ENCODE measurements around the gene PEX3.
"Not testable (repeated sequence)": the region's sequence is repeated elsewhere in the genome, so short reads cannot be mapped to it uniquely, and the experiment has no call there.

The PEX3 gene

GRCh38 chr6:143441680-143442545 lies 8.7 kb upstream of the PEX3 start:
- peak; percentile 40 for DNase-seq (ENCODE audit: low read depth, low spot score)
- CTCF ChIA-PET: interaction anchor here (0.7 to 1.3 kb wide), 3 partner anchors 12 to 15 kb away, joined by 3 to 4 read pairs (median 4); no protein-coding TSS in a partner anchor
- POLR2A ChIA-PET: no interaction called here
- H3K4me3 ChIP-seq (ENCODE audit: low read depth, low read length): no peak overlapping the region
- TF ChIP-seq CTCF (IDR thresholded peaks at IDR 0.05; ENCODE audit: insufficient read depth, low read length, missing control alignments): no peak

DNA sequence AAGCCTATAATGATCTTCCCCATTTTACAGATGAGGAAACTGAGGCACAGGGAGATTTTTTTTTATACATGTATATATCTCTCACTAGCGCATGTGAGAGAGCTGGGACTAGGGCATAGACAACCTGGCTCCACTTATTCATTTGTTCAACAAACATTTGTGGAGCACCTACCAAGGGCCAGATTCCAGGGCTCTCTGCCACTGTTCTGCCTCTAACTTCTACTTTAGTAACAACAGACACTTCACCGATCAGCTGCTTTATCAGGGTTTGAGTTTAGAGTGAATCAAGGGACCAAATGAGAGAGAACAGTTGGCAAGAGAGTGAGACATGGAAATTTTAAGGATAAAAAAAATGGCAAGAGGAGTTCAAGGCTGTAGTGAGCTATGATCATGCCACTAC lies 7.5 kb upstream of the PEX3 start:
- ChIA-PET POLR2A (no interaction called here), CTCF (interaction anchor here (0.8 kb wide), 1 partner anchor 16 kb away, joined by 3 read pairs; no protein-coding TSS in a partner anchor)
- no peak overlapping the region for H3K4me3 ChIP-seq (ENCODE audit: low read depth, low read length)
- no peak for TF ChIP-seq CTCF (IDR thresholded peaks at IDR 0.05; ENCODE audit: insufficient read depth, low read length, missing control alignments)
- no peak for DNase-seq (ENCODE audit: low read depth, low spot score)

- DNase-seq (ENCODE audit: low read depth, low spot score); POLR2A ChIA-PET; H3K4me3 ChIP-seq (ENCODE audit: low read depth, low read length): not testable (repeated sequence)
- CTCF ChIA-PET: interaction anchor here (1.5 to 1.6 kb wide), 2 partner anchors 20 to 973 kb away, joined by 4 read pairs; no protein-coding TSS in a partner anchor
Observed at GRCh38 chr6:143447865-143448264, 2.7 kb upstream of the PEX3 start.

DNA sequence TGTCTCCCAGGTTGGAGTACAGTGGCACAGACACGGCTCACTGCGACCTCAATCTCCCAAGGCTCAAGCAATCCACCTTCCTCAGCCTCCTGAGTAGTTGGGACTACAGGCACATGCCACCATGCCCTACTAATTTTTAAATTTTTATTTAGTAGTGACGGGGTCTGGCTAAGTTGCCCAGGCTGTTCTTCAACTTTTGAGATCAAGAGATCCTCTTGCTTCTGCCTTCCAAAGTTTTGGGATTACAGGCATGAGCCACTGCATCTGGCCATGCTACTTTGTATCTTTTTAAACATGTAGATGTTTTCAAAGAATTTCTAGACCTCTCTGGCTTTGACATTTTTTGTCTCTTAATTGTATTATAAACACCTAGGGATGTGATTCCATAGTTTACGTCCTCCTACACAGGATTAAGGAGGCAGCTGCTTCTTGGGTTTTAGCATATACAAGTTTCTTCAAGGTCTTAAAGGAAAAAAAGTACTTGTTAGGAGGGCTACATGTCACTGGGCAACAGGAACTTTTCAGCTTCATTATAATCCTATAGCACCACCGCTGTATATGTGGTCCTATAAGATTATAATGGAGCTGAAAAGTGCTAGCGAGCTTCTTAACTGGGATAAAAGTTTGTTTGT lies 1.4 kb upstream of the PEX3 start:
- ChIA-PET CTCF (interaction anchor here (1.2 to 1.6 kb wide), 2 partner anchors 22 to 884 kb away, joined by 3 to 4 read pairs; no protein-coding TSS in a partner anchor), POLR2A (no interaction called here)
- TF ChIP-seq CTCF (IDR thresholded peaks at IDR 0.05; ENCODE audit: insufficient read depth, low read length, missing control alignments): no peak
- DNase-seq (ENCODE audit: low read depth, low spot score): no peak
- H3K4me3 ChIP-seq (ENCODE audit: low read depth, low read length): peak overlapping the region; percentile 99

DNA sequence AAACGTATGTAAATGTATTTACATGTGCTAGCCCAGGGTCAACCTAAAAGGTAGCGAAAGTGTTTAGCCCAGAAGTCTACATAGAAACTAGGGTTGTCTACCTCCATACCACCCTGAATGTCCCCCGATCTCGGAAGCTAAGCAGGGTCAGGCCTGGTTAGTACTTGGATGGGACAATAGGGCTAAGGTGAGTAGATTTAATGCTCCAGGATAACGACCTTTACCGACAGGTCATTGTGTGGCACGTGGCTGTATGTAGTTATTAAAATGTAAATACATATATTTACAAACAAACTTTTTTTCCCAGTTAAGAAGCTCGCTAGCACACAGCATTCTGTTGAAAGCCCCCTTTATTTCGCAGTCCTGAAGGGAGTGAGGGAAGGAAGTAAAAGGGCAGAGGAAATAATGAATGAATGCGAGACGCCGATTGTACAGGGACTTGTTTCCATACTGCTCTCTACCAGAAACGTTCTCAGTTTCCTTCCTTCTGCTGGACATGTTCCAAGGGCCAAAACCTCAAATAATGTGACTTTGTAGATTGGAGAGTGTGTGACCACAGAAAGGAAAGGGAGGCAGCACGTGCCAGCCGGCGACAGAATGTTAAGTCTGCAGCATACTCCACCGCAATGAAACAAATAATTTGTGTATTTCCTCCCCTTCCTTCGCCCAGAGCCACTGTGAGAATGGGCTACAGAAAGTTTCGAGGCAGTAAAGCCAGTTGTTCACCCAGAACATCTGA lies 722 bp upstream of the PEX3 start:
- H3K4me3 ChIP-seq (ENCODE audit: low read depth, low read length): peak overlapping the region; percentile 99
- ChIA-PET POLR2A (interaction anchor here (0.6 to 1.0 kb wide), 3 partner anchors 61 to 339 kb away, joined by 3 to 4 read pairs (median 3); partner anchors contain the start of gene FUCA2), CTCF (interaction anchor here (1.0 to 1.3 kb wide), 3 partner anchors 882 to 975 kb away, joined by 3 to 5 read pairs (median 4); no protein-coding TSS in a partner anchor)
- no peak for DNase-seq (ENCODE audit: low read depth, low spot score)
- no peak for TF ChIP-seq CTCF (IDR thresholded peaks at IDR 0.05; ENCODE audit: insufficient read depth, low read length, missing control alignments)

DNA sequence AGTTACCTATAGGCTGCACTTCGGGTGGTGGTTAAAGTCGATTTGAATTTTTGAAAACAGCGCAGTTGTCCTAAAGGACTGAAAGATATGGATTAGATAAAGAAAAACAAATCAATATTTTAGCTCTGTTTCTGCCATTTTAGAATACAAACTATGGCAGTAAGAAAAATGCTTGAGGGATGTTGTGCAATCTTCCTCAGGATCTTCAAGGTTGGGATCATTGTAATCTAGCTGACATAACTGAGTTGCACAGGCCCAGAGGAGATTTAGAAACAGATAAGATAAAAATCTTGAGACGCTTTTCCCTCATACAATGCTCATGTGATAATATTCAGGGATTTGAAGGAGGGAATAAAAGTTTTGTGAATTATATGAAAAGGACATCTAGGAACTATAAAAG lies 926 bp downstream of the PEX3 start:
- CTCF ChIA-PET: no interaction called here
- POLR2A ChIA-PET: no interaction called here

More for the DNA sequence above, 926 bp downstream of the PEX3 start:
- no peak for DNase-seq (ENCODE audit: low read depth, low spot score)
- no peak for TF ChIP-seq CTCF (IDR thresholded peaks at IDR 0.05; ENCODE audit: insufficient read depth, low read length, missing control alignments)
- peak overlapping the region; percentile 99 for H3K4me3 ChIP-seq (ENCODE audit: low read depth, low read length)

Measured in AG04449 (cell line).